GM23248 (cell line): ENCODE measurements around the gene CROCC. TPM values are rescaled to one million over a fixed set of nuclear protein-coding genes. Genes with fewer than 3 reads are reported as not detected.
"Not testable (repeated sequence)": the region's sequence is repeated elsewhere in the genome, so short reads cannot be mapped to it uniquely, and the experiment has no call there.

Source experiments
- DNase-seq: peaks from one replicate; pipeline ENCODE4 v3.0.0-alpha.2; 2015
- H2AFZ ChIP-seq: fragments of 200-600 bp; sonication (generic); 2 replicates; pipeline ENCODE4 v1.6.1; 2016; ENCODE audit warnings: antibody characterized with exemption
- H3F3A ChIP-seq: fragments of 200-600 bp; sonication (generic); 2 replicates; pipeline ENCODE4 v1.6.1; 2016; ENCODE audit warnings: mild to moderate bottlenecking, antibody characterized with exemption, mixed run types; ENCODE audit not compliant: insufficient read depth
- H3K27ac ChIP-seq: fragments of 200-600 bp; sonication (generic); 2 replicates; pipeline ENCODE4 v1.5.1; 2016; ENCODE audit warnings: mild to moderate bottlenecking
- H3K27me3 ChIP-seq: fragments of 200-600 bp; sonication (generic); replicated peaks from 2 replicates; pipeline ENCODE4 v1.6.1; 2016; ENCODE audit warnings: mild to moderate bottlenecking; ENCODE audit not compliant: insufficient read depth
- H3K36me3 ChIP-seq: fragments of 200-600 bp; sonication (generic); 2 replicates; pipeline ENCODE4 v1.6.1; 2016; ENCODE audit warnings: low read depth, mild to moderate bottlenecking
- H3K4me1 ChIP-seq: fragments of 200-600 bp; sonication (generic); 2 replicates; pipeline ENCODE4 v1.6.1; 2016; ENCODE audit warnings: mild to moderate bottlenecking; ENCODE audit not compliant: insufficient read depth
- H3K4me2 ChIP-seq: fragments of 200-600 bp; sonication (generic); one replicate; pipeline ENCODE4 v1.6.1; 2016; ENCODE audit warnings: mild to moderate bottlenecking; ENCODE audit not compliant: unreplicated experiment
- H3K4me3 ChIP-seq: fragments of 200-600 bp; sonication (generic); 2 replicates; pipeline ENCODE4 v1.5.1; 2016; ENCODE audit warnings: mild to moderate bottlenecking
- H3K79me2 ChIP-seq: fragments of 200-600 bp; sonication (generic); 2 replicates; pipeline ENCODE4 v1.6.1; 2016; ENCODE audit warnings: mild to moderate bottlenecking; ENCODE audit not compliant: insufficient read depth
- H3K9ac ChIP-seq: fragments of 200-600 bp; sonication (generic); 2 replicates; pipeline ENCODE4 v1.6.1; 2016; ENCODE audit warnings: mild to moderate bottlenecking
- H3K9me2 ChIP-seq: fragments of 200-600 bp; sonication (generic); 2 replicates; pipeline ENCODE4 v1.6.1; 2016; ENCODE audit warnings: mixed run types, mild to moderate bottlenecking, moderate library complexity; ENCODE audit not compliant: insufficient read depth
- H3K9me3 ChIP-seq: fragments of 200-600 bp; sonication (generic); one replicate; pipeline ENCODE4 v1.6.1; 2017; ENCODE audit warnings: low read depth
- H4K20me1 ChIP-seq: fragments of 200-600 bp; sonication (generic); 2 replicates; pipeline ENCODE4 v1.6.0; 2016; ENCODE audit not compliant: insufficient read depth
- EZH2phosphoT487 ChIP-seq: fragments of 200-600 bp; sonication (generic); IDR thresholded peaks from 2 replicates; pipeline ENCODE4 v1.6.1; 2018; ENCODE audit warnings: antibody characterized with exemption, moderate library complexity, mild to moderate bottlenecking, low read depth; ENCODE audit not compliant: insufficient read depth
- WGBS, 2 experiments: methylation state at CpG; one replicate each; pipeline ENCODE4 v1.1.6; 2015 to 2017; ENCODE audit warnings: low lambda C conversion rate in 2 of 2, low coverage in 1 of 2; ENCODE audit errors: missing lambda C conversion rate in 2 of 2; 5-methylcytosine and 5-hydroxymethylcytosine counted together
- in situ Hi-C: fragments of 300-500 bp; cut with MboI; formaldehyde crosslinking; loops from 2 replicates; pipeline ENCODE4 v1.15.0; 2020
- polyA plus RNA-seq: library from polyadenylated mRNA; unstranded; fragments of >200 nt; fragmentation: Nextera tagmentation; extraction: Ambion mirVana; gene quantifications from 2 replicates; pipeline ENCODE4 v1.2.1, GENCODE V29; 2016
- total RNA-seq: library from RNA; depleted of rRNA; stranded (reverse); fragments of >200 nt; shearing (Covaris generic); gene quantifications from 2 replicates; pipeline ENCODE4 v1.2.3, GENCODE V29; 2014; rRNA removed

CROCC gene
- total RNA-seq, result 17.6 and 24.0 TPM in 2 replicates
- polyA plus RNA-seq, result 5.2 and 7.0 TPM in 2 replicates

- no peaks in the 10 kb centered on the region for H4K20me1 ChIP-seq
- no peak for TF ChIP-seq EZH2phosphoT487
- no peaks in the 10 kb centered on the region for H3K79me2 ChIP-seq
- no peaks in the 10 kb centered on the region; the same call in 1 of the 2 replicates for H3K27me3 ChIP-seq
- no peaks in the 10 kb centered on the region for H3K4me1 ChIP-seq
- DNase-seq, result no peak
- H3F3A ChIP-seq, result no peaks in the 10 kb centered on the region
- no peaks in the 10 kb centered on the region for H3K9me3 ChIP-seq
- H2AFZ ChIP-seq, result no peak within 1 kb of the TSS
- no peak within 1 kb of the TSS for H3K4me3 ChIP-seq
- WGBS, 2 experiments, result 39 to 45% methylated on average over 17 of the region's 17 CpGs
- H3K4me2 ChIP-seq, result no peak within 1 kb of the TSS
- H3K9me2 ChIP-seq, result no peaks in the 10 kb centered on the region
- no peaks in the 10 kb centered on the region for H3K36me3 ChIP-seq
- no peak within 1 kb of the TSS for H3K9ac ChIP-seq
- in situ Hi-C loops, result no loop called here
- no peak within 1 kb of the TSS for H3K27ac ChIP-seq
Observed at GRCh38 chr1:16921391-16922185, at the start of gene CROCC. Gene CROCC (plus strand): TSS chr1:16921931. CDS start chr1:16922019, 88 bp downstream.

- H3K9ac ChIP-seq, H3K9me2 ChIP-seq, H3K27ac ChIP-seq, H3K4me2 ChIP-seq, H4K20me1 ChIP-seq, in situ Hi-C loops, H3K4me3 ChIP-seq, H2AFZ ChIP-seq, H3K9me3 ChIP-seq, H3F3A ChIP-seq, H3K36me3 ChIP-seq, H3K79me2 ChIP-seq, H3K4me1 ChIP-seq: not testable (repeated sequence)
- peak; percentile 61 for DNase-seq
- 15% methylated on average over 58 to 61 of the region's 66 CpGs for WGBS, 2 experiments
- peaks cover 25% of the 10 kb centered on the region for H3K27me3 ChIP-seq
Observed at GRCh38 chr1:16872152-16873075, 49.3 kb upstream of the CROCC start.

GRCh38 chr1:16873076-16873879 lies 48.5 kb upstream of the CROCC start:
- H3K36me3 ChIP-seq, H3K4me3 ChIP-seq, H3K9me2 ChIP-seq, H4K20me1 ChIP-seq, H3F3A ChIP-seq, H3K4me1 ChIP-seq, H3K4me2 ChIP-seq, H3K9me3 ChIP-seq, H2AFZ ChIP-seq, H3K9ac ChIP-seq, H3K27ac ChIP-seq, in situ Hi-C loops, H3K79me2 ChIP-seq: not testable (repeated sequence)
- DNase-seq, result peak; percentile 37
- peaks cover 25% of the 10 kb centered on the region for H3K27me3 ChIP-seq
- 9 to 13% methylated on average over 35 to 48 of the region's 52 CpGs for whole genome bisulfite sequencing, 2 experiments

GRCh38 chr1:16874968-16875765 lies 46.6 kb upstream of the CROCC start:
- H3K9me2 ChIP-seq, H3F3A ChIP-seq, H3K27ac ChIP-seq, H3K4me1 ChIP-seq, H3K9ac ChIP-seq, H3K4me3 ChIP-seq, H4K20me1 ChIP-seq, H3K9me3 ChIP-seq, H3K79me2 ChIP-seq, H2AFZ ChIP-seq, in situ Hi-C loops, H3K4me2 ChIP-seq, H3K36me3 ChIP-seq, DNase-seq: not testable (repeated sequence)
- WGBS, 2 experiments, result 19 to 21% methylated on average over 34 to 35 of the region's 35 CpGs
- peaks cover 39% of the 10 kb centered on the region for H3K27me3 ChIP-seq

- H3K9me3 ChIP-seq, H3K9ac ChIP-seq, H3K9me2 ChIP-seq, H3K4me1 ChIP-seq, H4K20me1 ChIP-seq, H3K4me2 ChIP-seq, H2AFZ ChIP-seq, in situ Hi-C loops, H3K79me2 ChIP-seq, DNase-seq, H3F3A ChIP-seq, H3K27ac ChIP-seq, H3K36me3 ChIP-seq, H3K4me3 ChIP-seq: not testable (repeated sequence)
- 52 to 62% methylated on average over 1 of the region's 1 CpG for WGBS, 2 experiments
- H3K27me3 ChIP-seq, result peaks cover 56% of the 10 kb centered on the region
Observed at GRCh38 chr1:16881742-16882141, 40.0 kb upstream of the CROCC start.
